ENCODE measurements around the gene POMGNT2. TPM values are rescaled to one million over a fixed set of nuclear protein-coding genes. Genes with fewer than 3 reads are reported as not detected.

The POMGNT2 gene
- total and polyA plus RNA-seq, 12 donors: 7.1 to 29.4 (median 16.9) TPM

DNA sequence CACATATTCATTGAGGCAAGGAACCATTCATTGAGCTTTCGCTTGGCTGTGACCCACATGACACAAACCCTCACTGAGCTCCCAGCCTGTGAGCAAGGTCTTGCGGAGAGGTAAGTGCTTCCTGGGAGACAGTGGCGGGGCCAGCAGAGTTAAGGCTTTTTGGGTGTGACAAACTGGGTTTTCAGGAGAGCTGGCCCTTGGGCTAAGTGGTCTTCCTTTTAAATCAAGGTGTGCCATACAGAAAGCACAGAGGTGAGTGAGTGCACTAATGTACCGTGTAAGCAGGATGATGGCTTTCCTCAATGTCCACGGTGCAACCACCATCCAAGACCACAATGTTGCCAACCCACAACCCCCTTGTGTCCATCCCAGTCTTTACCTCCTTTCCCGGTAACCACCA is 28.6 kb downstream of the POMGNT2 start:
- Histone ChIP-seq H3K9me3 (peaks cover 0 to 5% (median 0%) of the 10 kb centered on the region in 11 donors), H3K4me1 (no peaks in the 10 kb centered on the region), H3K27ac (no peak overlapping the region), H3K4me3 (no peak overlapping the region), H3K27me3 (no peaks in the 10 kb centered on the region), H3K36me3 (peaks cover 0 to 35% (median 18%) of the 10 kb centered on the region in 9 donors)
- intact Hi-C loops (cut with DNase I): no loop called here
- DNase-seq: no peak
- WGBS, 2 donors: 96 to 99% methylated on average over 6 of the region's 6 CpGs
- ATAC-seq: no peak
- TF ChIP-seq, protein P1, sequence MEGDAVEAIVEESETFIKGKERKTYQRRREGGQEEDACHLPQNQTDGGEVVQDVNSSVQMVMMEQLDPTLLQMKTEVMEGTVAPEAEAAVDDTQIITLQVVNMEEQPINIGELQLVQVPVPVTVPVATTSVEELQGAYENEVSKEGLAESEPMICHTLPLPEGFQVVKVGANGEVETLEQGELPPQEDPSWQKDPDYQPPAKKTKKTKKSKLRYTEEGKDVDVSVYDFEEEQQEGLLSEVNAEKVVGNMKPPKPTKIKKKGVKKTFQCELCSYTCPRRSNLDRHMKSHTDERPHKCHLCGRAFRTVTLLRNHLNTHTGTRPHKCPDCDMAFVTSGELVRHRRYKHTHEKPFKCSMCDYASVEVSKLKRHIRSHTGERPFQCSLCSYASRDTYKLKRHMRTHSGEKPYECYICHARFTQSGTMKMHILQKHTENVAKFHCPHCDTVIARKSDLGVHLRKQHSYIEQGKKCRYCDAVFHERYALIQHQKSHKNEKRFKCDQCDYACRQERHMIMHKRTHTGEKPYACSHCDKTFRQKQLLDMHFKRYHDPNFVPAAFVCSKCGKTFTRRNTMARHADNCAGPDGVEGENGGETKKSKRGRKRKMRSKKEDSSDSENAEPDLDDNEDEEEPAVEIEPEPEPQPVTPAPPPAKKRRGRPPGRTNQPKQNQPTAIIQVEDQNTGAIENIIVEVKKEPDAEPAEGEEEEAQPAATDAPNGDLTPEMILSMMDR (IDR thresholded peaks at IDR 0.05): no peak

DNA sequence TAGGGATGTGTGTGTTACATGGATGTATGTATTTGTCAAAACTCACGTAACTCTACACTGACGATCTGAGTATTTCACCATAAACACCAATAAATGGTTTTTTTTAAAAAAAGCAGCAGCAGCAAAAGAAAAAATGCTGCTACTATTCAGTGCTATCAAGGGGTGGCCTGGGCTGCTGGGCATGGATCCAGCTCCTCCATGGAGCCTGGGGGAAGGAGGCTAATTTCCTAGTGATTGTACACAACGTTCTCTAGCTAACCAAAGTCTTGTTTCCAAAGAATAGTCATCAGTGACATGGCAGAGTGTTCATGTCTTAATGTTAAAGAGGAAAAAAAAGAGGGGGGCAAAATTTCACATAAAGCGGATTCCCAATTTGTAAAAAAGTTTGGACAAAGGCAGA is 29.0 kb downstream of the POMGNT2 start:
- ATAC-seq (no peak), DNase-seq (no peak)
- Histone ChIP-seq H3K27me3 (no peaks in the 10 kb centered on the region), H3K36me3 (peaks cover 0 to 31% (median 18%) of the 10 kb centered on the region in 9 donors), H3K4me1 (no peaks in the 10 kb centered on the region), H3K9me3 (peaks cover 0 to 5% (median 0%) of the 10 kb centered on the region in 11 donors), H3K4me3 (no peak overlapping the region), H3K27ac (no peak overlapping the region)
- TF ChIP-seq, protein P1 (IDR thresholded peaks at IDR 0.05): no peak
- intact Hi-C loops (cut with DNase I): no loop called here
- 77 to 79% methylated on average over 4 of the region's 4 CpGs for WGBS, 2 donors

DNA sequence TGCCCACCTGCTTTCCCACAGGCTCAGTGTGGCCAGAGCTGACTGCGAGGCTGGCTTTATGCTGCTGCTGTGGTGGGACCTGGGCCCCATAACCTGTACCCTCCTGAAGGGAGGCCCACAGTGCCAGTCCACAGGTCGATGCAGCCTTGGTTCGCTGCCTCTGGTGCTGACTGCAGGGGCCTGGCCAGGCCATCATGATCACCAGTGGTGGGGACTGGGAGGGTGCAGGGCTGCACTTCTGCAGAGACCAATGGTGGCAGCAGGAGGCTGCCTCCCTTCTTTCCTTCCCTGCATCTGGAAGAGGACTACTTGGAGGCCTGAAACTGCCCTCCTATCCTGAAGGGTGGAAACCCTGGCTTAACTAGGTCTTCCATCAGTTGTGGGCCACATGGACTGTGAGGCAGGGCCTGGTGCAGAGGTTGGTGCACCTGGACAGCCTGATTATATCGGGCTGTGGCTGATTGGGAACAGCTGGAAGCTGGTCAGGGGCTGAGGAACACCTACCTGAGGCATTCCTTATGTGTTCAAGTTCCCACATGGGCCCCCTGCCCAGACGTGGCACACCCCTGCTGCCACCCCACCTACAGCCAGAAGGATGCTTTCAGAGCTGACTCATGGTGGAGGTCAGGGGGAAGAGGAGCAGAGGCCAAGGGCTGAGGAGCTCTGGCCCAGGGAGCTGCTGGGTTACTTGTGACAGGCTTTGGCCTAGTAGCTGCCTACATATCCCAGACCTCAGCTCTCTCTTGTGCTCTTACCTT is 29.8 kb downstream of the POMGNT2 start:
- intact Hi-C loops (cut with DNase I): no loop called here
- H3K4me1 ChIP-seq: no peaks in the 10 kb centered on the region
- no peaks in the 10 kb centered on the region for H3K27me3 ChIP-seq
- WGBS, 2 donors: 73 to 78% methylated on average over 5 of the region's 5 CpGs
- H3K9me3 ChIP-seq: no peaks in the 10 kb centered on the region
- H3K36me3 ChIP-seq: peaks cover 0 to 29% (median 17%) of the 10 kb centered on the region in 9 donors
- ATAC-seq: no peak
- DNase-seq: no peak
- no peak overlapping the region for H3K4me3 ChIP-seq
- TF ChIP-seq, protein P1 (IDR thresholded peaks at IDR 0.05): no peak
- no peak overlapping the region for H3K27ac ChIP-seq

DNA sequence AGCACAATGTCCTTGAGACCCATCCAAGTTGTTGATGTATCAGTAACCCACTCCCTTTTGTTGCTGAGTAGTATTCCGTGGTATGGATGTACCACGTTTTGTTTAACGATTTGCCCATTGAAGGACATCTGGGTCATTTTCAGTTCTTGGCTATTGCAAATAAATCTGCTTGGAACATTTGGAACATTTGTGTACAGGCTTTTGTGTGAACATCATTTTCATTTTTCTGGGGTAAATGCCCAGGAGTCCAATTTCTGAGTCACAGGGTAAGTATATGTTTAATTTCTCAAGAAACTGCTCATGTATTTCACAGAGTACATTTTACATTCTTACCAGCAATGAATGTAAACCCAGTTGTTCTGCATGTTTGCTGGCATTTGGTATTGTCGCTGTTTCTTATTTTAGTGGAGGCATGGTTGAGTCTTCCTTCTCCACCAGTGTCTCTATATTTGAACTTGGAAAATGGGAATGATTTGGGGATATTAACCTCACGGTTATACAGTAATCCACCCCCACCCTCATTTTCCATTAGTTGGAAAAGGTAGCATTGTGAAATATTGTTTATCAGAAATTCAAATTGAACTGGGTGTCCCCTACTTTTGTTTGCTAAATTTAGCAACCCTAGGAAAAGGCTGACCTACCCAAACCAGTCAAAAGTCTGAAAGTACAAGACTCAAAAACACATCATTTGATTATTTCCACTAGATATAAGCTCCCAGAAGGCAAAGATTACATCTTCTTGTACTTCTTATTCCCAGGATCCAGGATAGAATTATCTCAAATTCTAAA is 30.8 kb downstream of the POMGNT2 start:
- H3K4me1 ChIP-seq: no peaks in the 10 kb centered on the region
- peaks cover 0 to 19% (median 10%) of the 10 kb centered on the region in 9 donors for H3K36me3 ChIP-seq
- intact Hi-C loops (cut with DNase I): no loop called here

More for the DNA sequence above, 30.8 kb downstream of the POMGNT2 start:
- no peak for DNase-seq
- no peak overlapping the region for H3K4me3 ChIP-seq
- no peaks in the 10 kb centered on the region for H3K27me3 ChIP-seq
- peaks cover 0 to 3% (median 0%) of the 10 kb centered on the region in 11 donors for H3K9me3 ChIP-seq
- TF ChIP-seq, protein P1 (IDR thresholded peaks at IDR 0.05): no peak
- no peak overlapping the region for H3K27ac ChIP-seq
- WGBS, 2 donors: 95% methylated on average over 5 of the region's 5 CpGs
- no peak for ATAC-seq

Data from heart right ventricle (tissue), 16 donors.